HG02642 (cell line): ENCODE measurements around the gene RASGRP1.
"Not testable (repeated sequence)": the region's sequence is repeated elsewhere in the genome, so short reads cannot be mapped to it uniquely, and the experiment has no call there.

ENCODE experiments used
- ATAC-seq: cut with Tn5 transposase; IDR thresholded peaks from one replicate; pipeline ENCODE4 v1.9.1; 2021; ENCODE audit warnings: mild to moderate bottlenecking; ENCODE audit not compliant: unreplicated experiment, poor library complexity

Gene RASGRP1

GRCh38 chr15:38564557-38565286 lies at the start of gene RASGRP1:
RASGRP1 (minus strand) TSS chr15:38564814; CDS start chr15:38564628, 186 bp downstream.
- peak; percentile 71 for ATAC-seq

- ATAC-seq = no peak
Measured at GRCh38 chr15:38613085-38613484, 48.5 kb upstream of the RASGRP1 start.

GRCh38 chr15:38612159-38612863 lies 47.7 kb upstream of the RASGRP1 start:
- no peak for ATAC-seq

- no peak for ATAC-seq
Measured at GRCh38 chr15:38611228-38611627, 46.6 kb upstream of the RASGRP1 start.

- ATAC-seq = no peak
Measured at GRCh38 chr15:38610748-38611147, 46.1 kb upstream of the RASGRP1 start.

GRCh38 chr15:38609097-38609738 lies 44.6 kb upstream of the RASGRP1 start:
- ATAC-seq = no peak

- no peak for ATAC-seq
Measured at GRCh38 chr15:38608682-38609081, 44.1 kb upstream of the RASGRP1 start.

GRCh38 chr15:38605744-38606143 lies 41.1 kb upstream of the RASGRP1 start:
- no peak for ATAC-seq

- ATAC-seq = no peak
Measured at GRCh38 chr15:38603672-38604071, 39.1 kb upstream of the RASGRP1 start.

GRCh38 chr15:38602910-38603670 lies 38.5 kb upstream of the RASGRP1 start:
- no peak for ATAC-seq

GRCh38 chr15:38600236-38600635 lies 35.6 kb upstream of the RASGRP1 start:
- ATAC-seq = no peak

- ATAC-seq = no peak
Measured at GRCh38 chr15:38598749-38599148, 34.1 kb upstream of the RASGRP1 start.

- ATAC-seq = no peak
Measured at GRCh38 chr15:38597219-38597800, 32.7 kb upstream of the RASGRP1 start.

- no peak for ATAC-seq
Measured at GRCh38 chr15:38593524-38593923, 28.9 kb upstream of the RASGRP1 start.

- ATAC-seq = no peak
Measured at GRCh38 chr15:38589502-38589901, 24.9 kb upstream of the RASGRP1 start.

GRCh38 chr15:38588672-38589071 lies 24.1 kb upstream of the RASGRP1 start:
- no peak for ATAC-seq

- no peak for ATAC-seq
Measured at GRCh38 chr15:38587214-38587613, 22.6 kb upstream of the RASGRP1 start.

GRCh38 chr15:38586005-38586404 lies 21.4 kb upstream of the RASGRP1 start:
- ATAC-seq = not testable (repeated sequence)

- ATAC-seq = no peak
Measured at GRCh38 chr15:38578626-38579025, 14.0 kb upstream of the RASGRP1 start.

- ATAC-seq = no peak
Measured at GRCh38 chr15:38577424-38577987, 12.9 kb upstream of the RASGRP1 start.
